Stomach (tissue), 4 donors: ENCODE results near the gene ROBO2.

ENCODE experiments used
- EP300 ChIP-seq: sonication (generic); formaldehyde crosslinking; IDR thresholded peaks from one replicate; pipeline ENCODE4 v1.6.1; 2017; ENCODE audit warnings: antibody characterized with exemption
- POLR2A ChIP-seq, 4 donors: fragments of 450-650 bp; IDR thresholded peaks; one replicate each; pipeline ENCODE4 v1.6.1; 2016; ENCODE audit warnings: antibody characterized with exemption in 4 of 4, control low read depth in 2 of 4, mild to moderate bottlenecking in 1 of 4, moderate library complexity in 1 of 4
- POLR2AphosphoS5 ChIP-seq, 3 donors: sonication (generic); formaldehyde crosslinking; IDR thresholded peaks; one replicate each; pipeline ENCODE4 v1.6.1; 2016; ENCODE audit warnings: antibody characterized with exemption in 3 of 3
- TF ChIP-seq, protein P1 (sequence below), 7 experiments: fragments of 450-650 bp in 4 of 7; fragments of 200-600 bp in 3 of 7; sonication (generic) in 3 of 7; IDR thresholded peaks; one replicate each; pipeline ENCODE4 v1.5.1; 2016 to 2019; ENCODE audit warnings: antibody characterized with exemption in 7 of 7, control low read depth in 2 of 7, mild to moderate bottlenecking in 1 of 7

DNA sequence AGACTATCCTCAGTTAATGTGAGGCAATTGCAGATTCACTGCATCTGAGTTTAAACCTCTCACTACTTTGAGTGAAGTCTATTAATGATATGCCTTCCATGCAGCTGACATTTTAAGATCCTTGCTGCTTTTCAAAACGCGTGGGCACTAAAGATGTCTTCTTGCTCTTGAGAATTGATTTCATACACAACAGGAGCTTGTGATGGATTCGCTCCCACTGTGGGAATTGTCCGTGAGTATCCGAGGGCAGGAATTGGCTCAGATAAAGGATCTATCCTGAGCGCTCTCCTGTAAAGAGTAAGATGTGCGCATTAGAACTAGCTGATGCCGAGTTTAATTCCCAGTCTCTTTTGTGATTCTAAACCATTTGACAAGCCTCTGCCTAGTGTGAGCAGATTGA is 167.9 kb downstream of the ROBO2 start:
- TF ChIP-seq, protein P1, sequence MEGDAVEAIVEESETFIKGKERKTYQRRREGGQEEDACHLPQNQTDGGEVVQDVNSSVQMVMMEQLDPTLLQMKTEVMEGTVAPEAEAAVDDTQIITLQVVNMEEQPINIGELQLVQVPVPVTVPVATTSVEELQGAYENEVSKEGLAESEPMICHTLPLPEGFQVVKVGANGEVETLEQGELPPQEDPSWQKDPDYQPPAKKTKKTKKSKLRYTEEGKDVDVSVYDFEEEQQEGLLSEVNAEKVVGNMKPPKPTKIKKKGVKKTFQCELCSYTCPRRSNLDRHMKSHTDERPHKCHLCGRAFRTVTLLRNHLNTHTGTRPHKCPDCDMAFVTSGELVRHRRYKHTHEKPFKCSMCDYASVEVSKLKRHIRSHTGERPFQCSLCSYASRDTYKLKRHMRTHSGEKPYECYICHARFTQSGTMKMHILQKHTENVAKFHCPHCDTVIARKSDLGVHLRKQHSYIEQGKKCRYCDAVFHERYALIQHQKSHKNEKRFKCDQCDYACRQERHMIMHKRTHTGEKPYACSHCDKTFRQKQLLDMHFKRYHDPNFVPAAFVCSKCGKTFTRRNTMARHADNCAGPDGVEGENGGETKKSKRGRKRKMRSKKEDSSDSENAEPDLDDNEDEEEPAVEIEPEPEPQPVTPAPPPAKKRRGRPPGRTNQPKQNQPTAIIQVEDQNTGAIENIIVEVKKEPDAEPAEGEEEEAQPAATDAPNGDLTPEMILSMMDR (IDR thresholded peaks at IDR 0.05), result no peak
- TF ChIP-seq POLR2AphosphoS5 (IDR thresholded peaks at IDR 0.05) (no peak), POLR2A (IDR thresholded peaks at IDR 0.05) (no peak), EP300 (no peak)
